HCT116 (cell line): ENCODE data around the gene PCDHA7. TPM values are rescaled to one million over a fixed set of nuclear protein-coding genes. Genes with fewer than 3 reads are reported as not detected.

Experiments
- ATAC-seq: fragments of 200-7000 bp; cut with Tn5 transposase; 2 replicates; pipeline ENCODE4 v1.9.1; 2020; ENCODE audit warnings: mild to moderate bottlenecking, moderate library complexity
- BruUV-seq: library from RNA; stranded (reverse); fragments of 400-500 nt; replicated peaks from 2 replicates; lab custom pipeline; 2021; lab: Mats Ljungman, UMichigan
- CTCF ChIA-PET: fragments of 300-600 bp; sonication (Branson Sonifier 250); formaldehyde crosslinking; loops from one replicate; lab custom pipeline; 2021; ENCODE audit warnings: antibody characterized with exemption; lab: Charles Lee
- POLR2A ChIA-PET: fragments of 300-600, 350-600 bp; sonication (Branson Sonifier 250); formaldehyde crosslinking; loops from one replicate; lab custom pipeline; 2021; ENCODE audit warnings: antibody characterized with exemption; lab: Charles Lee
- RAD21 ChIA-PET, 2 experiments: fragments of 300-600 bp; sonication (Branson Sonifier 250); formaldehyde crosslinking; loops; one replicate each; lab custom pipeline; 2023; ENCODE audit warnings: low total read pairs in 2 of 2; ENCODE audit not compliant: uncharacterized antibody in 2 of 2, unreplicated experiment in 2 of 2, low non-redundant PET in 1 of 2; lab: Charles Lee
- DNase-seq: peaks from one replicate; pipeline ENCODE4 v3.0.0-alpha.2; 2010; ENCODE audit warnings: low read depth, low spot score
- H2AFZ ChIP-seq: fragments of 200-600 bp; shearing (Covaris generic), sonication (generic); 2 replicates; pipeline ENCODE4 v1.6.1; 2017; ENCODE audit warnings: low read depth, mixed run types, mixed read lengths, antibody characterized with exemption, low read length; ENCODE audit not compliant: poor library complexity, severe bottlenecking
- H3K27ac ChIP-seq: 2 replicates; pipeline ENCODE4 v1.5.1; 2012; ENCODE audit warnings: low read depth, low read length
- H3K27me3 ChIP-seq: fragments of 200-600 bp; sonication (generic); 2 replicates; pipeline ENCODE4 v1.6.1; 2016; ENCODE audit warnings: mixed run types, low read length, mixed read lengths; ENCODE audit not compliant: insufficient read depth
- H3K36me3 ChIP-seq, 2 experiments: fragments of 200-500 bp in 1 of 2; fragments of 200-600 bp in 1 of 2; sonication (Bioruptor generic) in 1 of 2; sonication (generic) in 1 of 2; 2 replicates each; pipeline versions ENCODE4 v1.5.1 to v1.6.1; 2014 to 2016; ENCODE audit warnings: low read length in 2 of 2, inconsistent platforms in 1 of 2, mixed read lengths in 1 of 2, mixed run types in 1 of 2; ENCODE audit not compliant: insufficient read depth in 2 of 2, control insufficient read depth in 1 of 2
- H3K4me1 ChIP-seq, 2 experiments: fragments of 200-600 bp in 1 of 2; sonication (generic) in 1 of 2; 2 replicates each; pipeline versions ENCODE4 v1.5.1 to v1.6.1; 2012 to 2017; ENCODE audit warnings: low read length in 2 of 2, inconsistent platforms in 1 of 2, mild to moderate bottlenecking in 1 of 2, mixed read lengths in 1 of 2, mixed run types in 1 of 2, moderate library complexity in 1 of 2; ENCODE audit not compliant: insufficient read depth in 2 of 2, control insufficient read depth in 1 of 2
- H3K4me2 ChIP-seq: fragments of 200-600 bp; sonication (generic); 2 replicates; pipeline ENCODE4 v1.6.1; 2017; ENCODE audit warnings: mixed run types, low read length, mixed read lengths
- H3K4me3 ChIP-seq, 2 experiments: fragments of 200-600 bp in 1 of 2; sonication (generic) in 1 of 2; replicated peaks in 1 of 2; 2 replicates each; pipeline ENCODE4 v1.5.1; 2011 to 2016; ENCODE audit warnings: low read length in 2 of 2, control low read depth in 1 of 2, low read depth in 1 of 2, mild to moderate bottlenecking in 1 of 2, mixed read lengths in 1 of 2, mixed run types in 1 of 2
- H3K79me2 ChIP-seq: fragments of 200-600 bp; sonication (generic); 2 replicates; pipeline ENCODE4 v1.6.1; 2017; ENCODE audit warnings: mild to moderate bottlenecking, mixed run types, low read length, moderate library complexity, mixed read lengths; ENCODE audit not compliant: insufficient read depth
- H3K9ac ChIP-seq: fragments of 200-600 bp; sonication (generic); 2 replicates; pipeline ENCODE4 v1.6.1; 2016; ENCODE audit warnings: low read length, mixed read lengths
- H3K9me2 ChIP-seq: fragments of 200-600 bp; sonication (generic), shearing (Covaris generic); 2 replicates; pipeline ENCODE4 v1.6.1; 2017; ENCODE audit warnings: mixed run types, mild to moderate bottlenecking, moderate library complexity; ENCODE audit not compliant: insufficient read depth
- H3K9me3 ChIP-seq, 2 experiments: fragments of 200-500 bp in 1 of 2; fragments of 200-600 bp in 1 of 2; sonication (Bioruptor generic) in 1 of 2; sonication (generic) in 1 of 2; 2 replicates each; pipeline ENCODE4 v1.6.1; 2014 to 2017; ENCODE audit warnings: low read length in 2 of 2, mixed read lengths in 2 of 2, inconsistent platforms in 1 of 2, low read depth in 1 of 2, mild to moderate bottlenecking in 1 of 2, mixed run types in 1 of 2, moderate library complexity in 1 of 2; ENCODE audit not compliant: control insufficient read depth in 1 of 2, insufficient read depth in 1 of 2
- H4K20me1 ChIP-seq: fragments of 200-600 bp; sonication (generic), shearing (Covaris generic); 2 replicates; pipeline ENCODE4 v1.6.1; 2017; ENCODE audit warnings: mixed run types, mild to moderate bottlenecking, moderate library complexity; ENCODE audit not compliant: insufficient read depth
- ATF3 ChIP-seq: IDR thresholded peaks from 2 replicates; pipeline ENCODE4 v1.6.1; 2012
- CBX3 ChIP-seq: IDR thresholded peaks from 2 replicates; pipeline ENCODE4 v1.6.1; 2012; ENCODE audit warnings: low read depth
- CTCF ChIP-seq, 3 experiments: fragments of 200-600 bp in 1 of 3; sonication (generic) in 1 of 3; IDR thresholded peaks in 2 of 3; conservative IDR thresholded peaks in 1 of 3; 2 replicates each; pipeline ENCODE4 v1.5.1; 2012 to 2017; ENCODE audit warnings: low read depth in 2 of 3, low read length in 2 of 3, antibody characterized with exemption in 1 of 3, borderline replicate concordance in 1 of 3, control low read depth in 1 of 3, mild to moderate bottlenecking in 1 of 3, mixed read lengths in 1 of 3, mixed run types in 1 of 3, moderate library complexity in 1 of 3; ENCODE audit not compliant: insufficient read depth in 1 of 3
- JUND ChIP-seq: IDR thresholded peaks from 2 replicates; pipeline ENCODE4 v1.6.1; 2012
- MAX ChIP-seq: IDR thresholded peaks from 2 replicates; pipeline ENCODE4 v1.6.1; 2012
- POLR2AphosphoS5 ChIP-seq: IDR thresholded peaks from 2 replicates; pipeline ENCODE4 v1.6.1; 2011; ENCODE audit warnings: mild to moderate bottlenecking, low read depth, low read length, moderate library complexity
- SP1 ChIP-seq: IDR thresholded peaks from 2 replicates; pipeline ENCODE4 v1.6.1; 2012; ENCODE audit warnings: low read depth
- SRF ChIP-seq: IDR thresholded peaks from 2 replicates; pipeline ENCODE4 v1.6.1; 2012; ENCODE audit warnings: low read depth
- TCF7L2 ChIP-seq: IDR thresholded peaks from 2 replicates; pipeline ENCODE4 v1.7.0; 2011; ENCODE audit warnings: borderline replicate concordance, inconsistent platforms; ENCODE audit not compliant: insufficient read depth, insufficient read length; ENCODE audit errors: extremely low read depth
- YY1 ChIP-seq: IDR thresholded peaks from 2 replicates; pipeline ENCODE4 v1.6.1; 2011; ENCODE audit warnings: low read length, low read depth, moderate library complexity, mild to moderate bottlenecking; ENCODE audit not compliant: insufficient replicate concordance; ENCODE audit errors: extremely low read depth
- ZFX ChIP-seq: fragments of 450-650 bp; IDR thresholded peaks from 2 replicates; pipeline ENCODE4 v1.6.1; 2017
- intact Hi-C: fragments of 100-400 bp; cut with micrococcal nuclease; formaldehyde crosslinking; loops from 2 replicates; pipeline ENCODE4 v1.10.0; 2022
- total RNA-seq: library from RNA; stranded (reverse); gene quantifications from one replicate; pipeline ENCODE4 v1.2.1, GENCODE V29; 2021; ENCODE audit not compliant: unreplicated experiment

Gene PCDHA7
- total RNA-seq, 1 experiment from 2014 or later: not detected

- no peaks in the 10 kb centered on the region; a peak in 1 of 4 replicates for H3K9me3 ChIP-seq
- no peak overlapping the region for H3K9ac ChIP-seq
- POLR2A ChIA-PET: no interaction called here
- no peak overlapping the region for H3K27ac ChIP-seq
- no peak overlapping the region for H3K4me3 ChIP-seq
- intact Hi-C loops: loop anchor here (10.0 kb wide), 1 partner anchor 707 kb away; no protein-coding TSS in a partner anchor
- no peaks in the 10 kb centered on the region for H3K36me3 ChIP-seq
- no peak for DNase-seq
- no peak overlapping the region for H3K4me2 ChIP-seq
- no peak for ATAC-seq
- no peak for TF ChIP-seq TCF7L2
- no peak for TF ChIP-seq YY1
- no peak for TF ChIP-seq CBX3
- TF ChIP-seq CTCF (IDR thresholded peaks at IDR 0.05 in 2 of 3, conservative IDR thresholded peaks at IDR 0.05 in 1 of 3; ENCODE audit: borderline replicate concordance in 1 of 3, insufficient read depth in 1 of 3, low read depth in 2 of 3, low read length in 2 of 3): no peak
- no peak overlapping the region for H2AFZ ChIP-seq
- no peaks in the 10 kb centered on the region for H3K4me1 ChIP-seq
- H4K20me1 ChIP-seq: no peaks in the 10 kb centered on the region
- RAD21 ChIA-PET: no interaction called here
- BruUV-seq: no TSS peak
- CTCF ChIA-PET: no interaction called here
- H3K79me2 ChIP-seq: no peaks in the 10 kb centered on the region
- H3K27me3 ChIP-seq: no peaks in the 10 kb centered on the region
- H3K9me2 ChIP-seq: no peaks in the 10 kb centered on the region
Observed at GRCh38 chr5:140857987-140858240, 23.8 kb downstream of the PCDHA7 start.

GRCh38 chr5:140862441-140863295 lies 28.6 kb downstream of the PCDHA7 start:
- H3K27ac ChIP-seq: no peak overlapping the region
- H3K9me3 ChIP-seq: no peaks in the 10 kb centered on the region; a peak in 1 of 4 replicates
- POLR2A ChIA-PET: no interaction called here
- no peak overlapping the region for H3K4me3 ChIP-seq
- no peak overlapping the region for H3K4me2 ChIP-seq
- TF ChIP-seq SRF (no peak), YY1 (no peak), ZFX (no peak), JUND (no peak), POLR2AphosphoS5 (no peak), MAX (no peak), ATF3 (no peak), SP1 (no peak)
- H2AFZ ChIP-seq: no peak overlapping the region
- H3K9ac ChIP-seq: no peak overlapping the region
- H3K4me1 ChIP-seq: no peaks in the 10 kb centered on the region
- intact Hi-C loops: no loop called here
- H3K9me2 ChIP-seq: no peaks in the 10 kb centered on the region
- CTCF ChIA-PET: no interaction called here
- no TSS peak for BruUV-seq
- no peaks in the 10 kb centered on the region for H3K27me3 ChIP-seq
- RAD21 ChIA-PET: no interaction called here
- DNase-seq (no peak), ATAC-seq (no peak)
- no peaks in the 10 kb centered on the region for H4K20me1 ChIP-seq
- no peaks in the 10 kb centered on the region for H3K36me3 ChIP-seq
- H3K79me2 ChIP-seq: no peaks in the 10 kb centered on the region
